GM12878 (cell line): ENCODE results near the gene F11. TPM values are rescaled to one million over a fixed set of nuclear protein-coding genes. Genes with fewer than 3 reads are reported as not detected.

ENCODE experiments used
- FOXM1 ChIP-seq: IDR thresholded peaks from 2 replicates; pipeline ENCODE4 v1.6.1; 2012; ENCODE audit warnings: low read depth, mild to moderate bottlenecking, inconsistent platforms, low read length, moderate library complexity
- POLR2AphosphoS5 ChIP-seq: IDR thresholded peaks from 2 replicates; pipeline ENCODE4 v1.6.1; 2011; ENCODE audit warnings: mild to moderate bottlenecking, low read length, inconsistent platforms
- POU2F2 ChIP-seq: IDR thresholded peaks from 3 replicates; pipeline ENCODE4 v1.6.1; 2011; ENCODE audit warnings: low read depth, mild to moderate bottlenecking, low read length, borderline replicate concordance
- polyA plus RNA-seq, 11 experiments: library from polyadenylated mRNA; depleted of rRNA in 4 of 11; unstranded in 6 of 11; stranded (reverse) in 5 of 11; fragments of >200 nt; fragmentation: Nextera tagmentation in 4 of 11; fragmentation: Illumina TruSeq in 1 of 11; extraction: Ambion mirVana in 4 of 11; extraction: Trizol in 1 of 11; gene quantifications; 1 replicate in 1 of 11; 2 replicates in 10 of 11; pipeline versions ENCODE4 v1.2.1 to v1.2.3, GENCODE V29; 2011 to 2016; ENCODE audit warnings: inconsistent platforms in 2 of 11, missing spikeins in 2 of 11, low read depth in 1 of 11
- total RNA-seq, 4 experiments: library from RNA; depleted of rRNA in 3 of 4; stranded (reverse); fragments of >200 nt in 3 of 4; fragmentation: Illumina TruSeq in 1 of 4; extraction: Trizol in 1 of 4; gene quantifications; 2 replicates each; pipeline versions ENCODE4 v1.2.1 to v1.2.3, GENCODE V29; 2013 to 2021
- TF ChIP-seq, protein P1 (sequence below): fragments of 450-650 bp; IDR thresholded peaks from 2 replicates; pipeline ENCODE4 v1.6.1; 2017; ENCODE audit warnings: mild to moderate bottlenecking, moderate library complexity
- TF ChIP-seq, protein P2 (sequence below): fragments of 450-650 bp; IDR thresholded peaks from 2 replicates; pipeline ENCODE4 v1.6.1; 2017; ENCODE audit warnings: mild to moderate bottlenecking
- TF ChIP-seq, protein P3 (sequence below): fragments of 450-650 bp; formaldehyde crosslinking; IDR thresholded peaks from 2 replicates; pipeline ENCODE4 v1.4.0; 2020; ENCODE audit warnings: mild to moderate bottlenecking, moderate library complexity

F11 gene
- total and polyA plus RNA-seq, 10 of the 15 experiments (the other 5 are each of a cell fraction or from before 2014, with no cell fraction given), result not detected

DNA sequence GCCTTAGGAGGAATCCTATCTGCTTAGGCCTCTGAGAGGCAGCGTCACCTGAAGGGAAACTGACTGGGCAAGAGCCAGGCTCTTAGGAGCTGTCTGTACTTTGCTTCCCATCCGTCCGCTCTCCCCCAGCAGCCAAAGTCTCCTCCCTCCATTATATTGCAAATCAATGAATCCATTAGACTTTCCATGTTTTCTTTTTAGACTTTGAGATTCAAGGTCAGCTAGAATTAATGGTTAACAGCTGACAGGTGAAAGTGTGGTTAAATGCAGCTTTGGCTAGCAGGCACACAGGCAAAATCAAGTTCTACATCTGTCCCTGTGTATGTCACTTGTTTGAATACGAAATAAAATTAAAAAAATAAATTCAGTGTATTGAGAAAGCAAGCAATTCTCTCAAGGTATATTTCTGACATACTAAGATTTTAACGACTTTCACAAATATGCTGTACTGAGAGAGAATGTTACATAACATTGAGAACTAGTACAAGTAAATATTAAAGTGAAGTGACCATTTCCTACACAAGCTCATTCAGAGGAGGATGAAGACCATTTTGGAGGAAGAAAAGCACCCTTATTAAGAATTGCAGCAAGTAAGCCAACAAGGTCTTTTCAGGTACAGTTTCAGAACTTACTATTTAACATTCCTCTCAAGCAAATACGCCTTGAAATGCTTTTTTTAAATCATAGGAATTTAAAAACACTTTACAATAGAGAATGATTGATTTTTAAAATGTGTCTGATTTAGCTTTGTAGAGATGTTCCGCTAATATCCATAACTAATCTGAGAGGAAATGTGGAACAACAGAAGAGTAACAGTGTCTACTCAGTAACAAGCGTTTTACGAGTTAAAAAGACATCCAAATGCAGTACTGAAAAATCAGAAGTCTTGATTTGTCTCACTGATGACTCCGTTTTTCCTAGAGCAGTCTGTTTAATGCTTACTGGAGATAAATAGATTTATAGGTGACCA lies at the start of gene F11 (continued):
- TF ChIP-seq, protein P1, sequence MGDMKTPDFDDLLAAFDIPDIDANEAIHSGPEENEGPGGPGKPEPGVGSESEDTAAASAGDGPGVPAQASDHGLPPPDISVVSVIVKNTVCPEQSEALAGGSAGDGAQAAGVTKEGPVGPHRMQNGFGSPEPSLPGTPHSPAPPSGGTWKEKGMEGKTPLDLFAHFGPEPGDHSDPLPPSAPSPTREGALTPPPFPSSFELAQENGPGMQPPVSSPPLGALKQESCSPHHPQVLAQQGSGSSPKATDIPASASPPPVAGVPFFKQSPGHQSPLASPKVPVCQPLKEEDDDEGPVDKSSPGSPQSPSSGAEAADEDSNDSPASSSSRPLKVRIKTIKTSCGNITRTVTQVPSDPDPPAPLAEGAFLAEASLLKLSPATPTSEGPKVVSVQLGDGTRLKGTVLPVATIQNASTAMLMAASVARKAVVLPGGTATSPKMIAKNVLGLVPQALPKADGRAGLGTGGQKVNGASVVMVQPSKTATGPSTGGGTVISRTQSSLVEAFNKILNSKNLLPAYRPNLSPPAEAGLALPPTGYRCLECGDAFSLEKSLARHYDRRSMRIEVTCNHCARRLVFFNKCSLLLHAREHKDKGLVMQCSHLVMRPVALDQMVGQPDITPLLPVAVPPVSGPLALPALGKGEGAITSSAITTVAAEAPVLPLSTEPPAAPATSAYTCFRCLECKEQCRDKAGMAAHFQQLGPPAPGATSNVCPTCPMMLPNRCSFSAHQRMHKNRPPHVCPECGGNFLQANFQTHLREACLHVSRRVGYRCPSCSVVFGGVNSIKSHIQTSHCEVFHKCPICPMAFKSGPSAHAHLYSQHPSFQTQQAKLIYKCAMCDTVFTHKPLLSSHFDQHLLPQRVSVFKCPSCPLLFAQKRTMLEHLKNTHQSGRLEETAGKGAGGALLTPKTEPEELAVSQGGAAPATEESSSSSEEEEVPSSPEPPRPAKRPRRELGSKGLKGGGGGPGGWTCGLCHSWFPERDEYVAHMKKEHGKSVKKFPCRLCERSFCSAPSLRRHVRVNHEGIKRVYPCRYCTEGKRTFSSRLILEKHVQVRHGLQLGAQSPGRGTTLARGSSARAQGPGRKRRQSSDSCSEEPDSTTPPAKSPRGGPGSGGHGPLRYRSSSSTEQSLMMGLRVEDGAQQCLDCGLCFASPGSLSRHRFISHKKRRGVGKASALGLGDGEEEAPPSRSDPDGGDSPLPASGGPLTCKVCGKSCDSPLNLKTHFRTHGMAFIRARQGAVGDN, result no peak
- no peak for TF ChIP-seq FOXM1
- TF ChIP-seq POU2F2, result no peak
- TF ChIP-seq, protein P2, sequence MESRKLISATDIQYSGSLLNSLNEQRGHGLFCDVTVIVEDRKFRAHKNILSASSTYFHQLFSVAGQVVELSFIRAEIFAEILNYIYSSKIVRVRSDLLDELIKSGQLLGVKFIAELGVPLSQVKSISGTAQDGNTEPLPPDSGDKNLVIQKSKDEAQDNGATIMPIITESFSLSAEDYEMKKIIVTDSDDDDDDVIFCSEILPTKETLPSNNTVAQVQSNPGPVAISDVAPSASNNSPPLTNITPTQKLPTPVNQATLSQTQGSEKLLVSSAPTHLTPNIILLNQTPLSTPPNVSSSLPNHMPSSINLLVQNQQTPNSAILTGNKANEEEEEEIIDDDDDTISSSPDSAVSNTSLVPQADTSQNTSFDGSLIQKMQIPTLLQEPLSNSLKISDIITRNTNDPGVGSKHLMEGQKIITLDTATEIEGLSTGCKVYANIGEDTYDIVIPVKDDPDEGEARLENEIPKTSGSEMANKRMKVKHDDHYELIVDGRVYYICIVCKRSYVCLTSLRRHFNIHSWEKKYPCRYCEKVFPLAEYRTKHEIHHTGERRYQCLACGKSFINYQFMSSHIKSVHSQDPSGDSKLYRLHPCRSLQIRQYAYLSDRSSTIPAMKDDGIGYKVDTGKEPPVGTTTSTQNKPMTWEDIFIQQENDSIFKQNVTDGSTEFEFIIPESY, result no peak
- no peak for TF ChIP-seq POLR2AphosphoS5
- TF ChIP-seq, protein P3, sequence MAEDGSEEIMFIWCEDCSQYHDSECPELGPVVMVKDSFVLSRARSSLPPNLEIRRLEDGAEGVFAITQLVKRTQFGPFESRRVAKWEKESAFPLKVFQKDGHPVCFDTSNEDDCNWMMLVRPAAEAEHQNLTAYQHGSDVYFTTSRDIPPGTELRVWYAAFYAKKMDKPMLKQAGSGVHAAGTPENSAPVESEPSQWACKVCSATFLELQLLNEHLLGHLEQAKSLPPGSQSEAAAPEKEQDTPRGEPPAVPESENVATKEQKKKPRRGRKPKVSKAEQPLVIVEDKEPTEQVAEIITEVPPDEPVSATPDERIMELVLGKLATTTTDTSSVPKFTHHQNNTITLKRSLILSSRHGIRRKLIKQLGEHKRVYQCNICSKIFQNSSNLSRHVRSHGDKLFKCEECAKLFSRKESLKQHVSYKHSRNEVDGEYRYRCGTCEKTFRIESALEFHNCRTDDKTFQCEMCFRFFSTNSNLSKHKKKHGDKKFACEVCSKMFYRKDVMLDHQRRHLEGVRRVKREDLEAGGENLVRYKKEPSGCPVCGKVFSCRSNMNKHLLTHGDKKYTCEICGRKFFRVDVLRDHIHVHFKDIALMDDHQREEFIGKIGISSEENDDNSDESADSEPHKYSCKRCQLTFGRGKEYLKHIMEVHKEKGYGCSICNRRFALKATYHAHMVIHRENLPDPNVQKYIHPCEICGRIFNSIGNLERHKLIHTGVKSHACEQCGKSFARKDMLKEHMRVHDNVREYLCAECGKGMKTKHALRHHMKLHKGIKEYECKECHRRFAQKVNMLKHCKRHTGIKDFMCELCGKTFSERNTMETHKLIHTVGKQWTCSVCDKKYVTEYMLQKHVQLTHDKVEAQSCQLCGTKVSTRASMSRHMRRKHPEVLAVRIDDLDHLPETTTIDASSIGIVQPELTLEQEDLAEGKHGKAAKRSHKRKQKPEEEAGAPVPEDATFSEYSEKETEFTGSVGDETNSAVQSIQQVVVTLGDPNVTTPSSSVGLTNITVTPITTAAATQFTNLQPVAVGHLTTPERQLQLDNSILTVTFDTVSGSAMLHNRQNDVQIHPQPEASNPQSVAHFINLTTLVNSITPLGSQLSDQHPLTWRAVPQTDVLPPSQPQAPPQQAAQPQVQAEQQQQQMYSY, result no peak
